GM21423 (cell line): ENCODE data around the gene NFIA.

Experiments used
- ATAC-seq: cut with Tn5 transposase; IDR thresholded peaks from one replicate; pipeline ENCODE4 v1.9.1; 2021; ENCODE audit warnings: mild to moderate bottlenecking, moderate library complexity; ENCODE audit not compliant: unreplicated experiment

NFIA gene

GRCh38 chr1:61207416-61207815, 125.1 kb downstream of the NFIA start:
- no peak for ATAC-seq

GRCh38 chr1:61208172-61208571, 125.8 kb downstream of the NFIA start:
- ATAC-seq = no peak

- no peak for ATAC-seq
Observed at GRCh38 chr1:61208831-61209230, 126.5 kb downstream of the NFIA start.

- ATAC-seq = no peak
Observed at GRCh38 chr1:61210435-61211154, 128.2 kb downstream of the NFIA start.

GRCh38 chr1:61213245-61214011, 131.1 kb downstream of the NFIA start:
- no peak for ATAC-seq

GRCh38 chr1:61215119-61215518, 132.8 kb downstream of the NFIA start:
- ATAC-seq = no peak

GRCh38 chr1:61215676-61216289, 133.4 kb downstream of the NFIA start:
- ATAC-seq = no peak

- ATAC-seq = no peak
Observed at GRCh38 chr1:61220536-61220935, 138.2 kb downstream of the NFIA start.

- no peak for ATAC-seq
Observed at GRCh38 chr1:61221642-61222041, 139.3 kb downstream of the NFIA start.

- ATAC-seq = no peak
Observed at GRCh38 chr1:61222240-61222639, 139.9 kb downstream of the NFIA start.

- ATAC-seq = no peak
Observed at GRCh38 chr1:61223140-61223539, 140.8 kb downstream of the NFIA start.

GRCh38 chr1:61224609-61225008, 142.2 kb downstream of the NFIA start:
- ATAC-seq = no peak

GRCh38 chr1:61225478-61225877, 143.1 kb downstream of the NFIA start:
- no peak for ATAC-seq

- ATAC-seq = no peak
Observed at GRCh38 chr1:61226791-61227567, 144.6 kb downstream of the NFIA start.

GRCh38 chr1:61227857-61228550, 145.6 kb downstream of the NFIA start:
- no peak for ATAC-seq

GRCh38 chr1:61230523-61230922, 148.2 kb downstream of the NFIA start:
- ATAC-seq = no peak

- no peak for ATAC-seq
Observed at GRCh38 chr1:61231795-61232194, 149.4 kb downstream of the NFIA start.

- ATAC-seq = no peak
Observed at GRCh38 chr1:61233121-61233660, 150.8 kb downstream of the NFIA start.

GRCh38 chr1:61234587-61234919, 152.2 kb downstream of the NFIA start:
- no peak for ATAC-seq

GRCh38 chr1:61237147-61237546, 154.8 kb downstream of the NFIA start:
- no peak for ATAC-seq
